A549 (cell line): Measurements from ENCODE around the gene SEMA4B. TPM values are rescaled to one million over a fixed set of nuclear protein-coding genes. Genes with fewer than 3 reads are reported as not detected.

Source experiments
- ATAC-seq, 2 experiments: fragments of 200-7000 bp in 1 of 2; fragments of >200 bp in 1 of 2; cut with Nextera tagmentation in 1 of 2; cut with Tn5 transposase in 1 of 2; 3 replicates each; pipeline versions ENCODE4 v1.8.0 to v1.9.1; 2018 to 2020; ENCODE audit warnings: mild to moderate bottlenecking in 1 of 2, moderate library complexity in 1 of 2
- CTCF ChIA-PET: fragments of 300-600 bp; sonication (Branson Sonifier 250); formaldehyde crosslinking; extraction: SDS; loops from one replicate; lab custom pipeline; 2021; ENCODE audit warnings: antibody characterized with exemption, inconsistent platforms; lab: Yijun Ruan, JAX
- POLR2A ChIA-PET: fragments of 350-600 bp; formaldehyde crosslinking; extraction: SDS; loops from one replicate; lab custom pipeline; 2021; ENCODE audit warnings: antibody characterized with exemption, inconsistent platforms; lab: Yijun Ruan, JAX
- DNase-seq, 2 experiments: peaks; one replicate each; pipeline versions ENCODE4 v3.0.0 to v3.0.0-alpha.2; 2011 to 2016; ENCODE audit warnings: low read depth in 1 of 2, low spot score in 1 of 2
- FAIRE-seq: peaks from 2 replicates; lab custom pipeline; 2011; peaks lifted over from hg19 to GRCh38; lab: Jason Lieb, UNC
- H3K27ac ChIP-seq, 2 experiments: fragments of >200 bp; sonication (Bioruptor Twin); formaldehyde crosslinking; 3 replicates each; pipeline ENCODE4 v1.5.1; 2016 to 2017
- H3K4me1 ChIP-seq: fragments of >200 bp; sonication (Bioruptor Twin); formaldehyde crosslinking; 3 replicates; pipeline ENCODE4 v1.6.1; 2016
- H3K4me2 ChIP-seq: fragments of >200 bp; sonication (Bioruptor Twin); formaldehyde crosslinking; 3 replicates; pipeline ENCODE4 v1.6.1; 2016
- H3K4me3 ChIP-seq: fragments of >200 bp; sonication (Bioruptor Twin); formaldehyde crosslinking; 3 replicates; pipeline ENCODE4 v1.5.1; 2016
- H3K9me3 ChIP-seq: fragments of >200 bp; sonication (Bioruptor Twin); formaldehyde crosslinking; 3 replicates; pipeline ENCODE4 v1.6.1; 2016
- CBX2 ChIP-seq: fragments of 200-600 bp; sonication (generic); IDR thresholded peaks from 2 replicates; pipeline ENCODE4 v1.6.1; 2016; ENCODE audit warnings: low read depth, mild to moderate bottlenecking, borderline replicate concordance
- EHMT2 ChIP-seq: fragments of 200-600 bp; sonication (generic); IDR thresholded peaks from 2 replicates; pipeline ENCODE4 v1.6.1; 2016; ENCODE audit warnings: antibody characterized with exemption, low read depth, mild to moderate bottlenecking, moderate library complexity
- FOSB ChIP-seq: fragments of 250-450 bp; sonication (Bioruptor Pico); IDR thresholded peaks from 2 replicates; pipeline ENCODE4 v1.5.0; 2020; ENCODE audit warnings: mild to moderate bottlenecking, moderate library complexity
- FOSL2 ChIP-seq, 2 experiments: fragments of 450-650 bp in 1 of 2; fragments of >200 bp in 1 of 2; sonication (Bioruptor Twin) in 1 of 2; formaldehyde crosslinking; IDR thresholded peaks; 2 replicates each; pipeline versions ENCODE4 v1.5.0 to v1.6.1; 2016 to 2020; ENCODE audit warnings: mild to moderate bottlenecking in 1 of 2, moderate library complexity in 1 of 2
- GATA3 ChIP-seq: IDR thresholded peaks from 2 replicates; pipeline ENCODE4 v1.6.1; 2012; ENCODE audit warnings: borderline replicate concordance
- HEYL ChIP-seq: fragments of 250-450 bp; sonication (Bioruptor Pico); IDR thresholded peaks from 2 replicates; pipeline ENCODE4 v1.8.0; 2021; ENCODE audit warnings: mild to moderate bottlenecking, moderate library complexity
- HOXB5 ChIP-seq: fragments of 250-450 bp; sonication (Bioruptor Pico); IDR thresholded peaks from 2 replicates; pipeline ENCODE4 v1.5.0; 2020; ENCODE audit warnings: mild to moderate bottlenecking, moderate library complexity
- JUN ChIP-seq, 2 experiments: fragments of >200 bp; sonication (Bioruptor Twin); formaldehyde crosslinking; IDR thresholded peaks; 2 replicates in 1 of 2; 3 replicates in 1 of 2; pipeline ENCODE4 v1.6.1; 2016 to 2017
- KDM1A ChIP-seq: fragments of 200-600 bp; sonication (generic); IDR thresholded peaks from 2 replicates; pipeline ENCODE4 v1.6.1; 2016; ENCODE audit warnings: low read depth, mild to moderate bottlenecking
- KDM5A ChIP-seq: fragments of 200-600 bp; sonication (generic); IDR thresholded peaks from 2 replicates; pipeline ENCODE4 v1.6.1; 2016; ENCODE audit warnings: antibody characterized with exemption, mild to moderate bottlenecking
- NPAS2 ChIP-seq: fragments of 250-450 bp; sonication (Bioruptor Pico); IDR thresholded peaks from 2 replicates; pipeline ENCODE4 v1.8.0; 2022; ENCODE audit warnings: mild to moderate bottlenecking, moderate library complexity, borderline replicate concordance
- PHF8 ChIP-seq: fragments of 200-600 bp; sonication (generic); IDR thresholded peaks from 2 replicates; pipeline ENCODE4 v1.6.1; 2016; ENCODE audit warnings: low read depth, mild to moderate bottlenecking, antibody characterized with exemption, moderate library complexity, borderline replicate concordance
- POLR2A ChIP-seq: IDR thresholded peaks from 2 replicates; pipeline ENCODE4 v1.6.1; 2012; ENCODE audit warnings: mild to moderate bottlenecking, low read length
- POLR2AphosphoS2 ChIP-seq: conservative IDR thresholded peaks from 2 replicates; pipeline ENCODE4 v1.6.1; 2012; ENCODE audit warnings: low read length, improper control_type of control experiment, inconsistent platforms
- RAD21 ChIP-seq, 2 experiments: fragments of >200 bp in 1 of 2; sonication (Bioruptor Twin) in 1 of 2; formaldehyde crosslinking in 1 of 2; IDR thresholded peaks in 1 of 2; conservative IDR thresholded peaks in 1 of 2; 2 replicates in 1 of 2; 3 replicates in 1 of 2; pipeline ENCODE4 v1.6.1; 2012 to 2018; ENCODE audit warnings: inconsistent platforms in 1 of 2
- SMC3 ChIP-seq: fragments of >200 bp; sonication (Bioruptor Twin); formaldehyde crosslinking; IDR thresholded peaks from 3 replicates; pipeline ENCODE4 v1.6.1; 2018; ENCODE audit warnings: inconsistent platforms
- ZFP36 ChIP-seq: fragments of 450-650 bp; IDR thresholded peaks from 2 replicates; pipeline ENCODE4 v1.6.1; 2014; ENCODE audit warnings: borderline replicate concordance; ENCODE audit not compliant: partially characterized antibody
- WGBS: methylation state at CpG from one replicate; pipeline ENCODE4 v1.1.6; 2017; ENCODE audit errors: missing lambda C conversion rate; 5-methylcytosine and 5-hydroxymethylcytosine counted together
- polyA plus RNA-seq, 4 experiments: library from polyadenylated mRNA; depleted of rRNA in 3 of 4; stranded (reverse); fragments of >200 nt; fragmentation: RNase III in 1 of 4; extraction: RNeasy Plus Mini Kit Qiagen cat#74134 plus additional on column Dnase treatment in 1 of 4; gene quantifications; 2 replicates in 3 of 4; 3 replicates in 1 of 4; pipeline ENCODE4 v1.2.3, GENCODE V29; 2011 to 2017
- TF ChIP-seq, protein P1 (sequence below): fragments of >200 bp; sonication (Bioruptor Twin); formaldehyde crosslinking; IDR thresholded peaks from 3 replicates; pipeline ENCODE4 v1.5.1; 2016
- TF ChIP-seq, protein P2 (sequence below): fragments of 200-600 bp; sonication (generic); IDR thresholded peaks from 2 replicates; pipeline ENCODE4 v1.6.1; 2016; ENCODE audit warnings: antibody characterized with exemption, mild to moderate bottlenecking, moderate library complexity
- TF ChIP-seq, protein P3 (sequence below): fragments of >200 bp; sonication (Bioruptor Twin); formaldehyde crosslinking; IDR thresholded peaks from 2 replicates; pipeline ENCODE4 v1.6.1; 2016
- TF ChIP-seq, protein P4 (sequence below): fragments of 150-350 bp; IDR thresholded peaks from 2 replicates; pipeline ENCODE4 v1.6.1; 2014; ENCODE audit warnings: low read depth, mild to moderate bottlenecking, low read length
- TF ChIP-seq, protein P5 (sequence below): fragments of >200 bp; sonication (Bioruptor Twin); formaldehyde crosslinking; IDR thresholded peaks from 3 replicates; pipeline ENCODE4 v1.6.1; 2016
- TF ChIP-seq, protein P6 (sequence below): IDR thresholded peaks from 2 replicates; pipeline ENCODE4 v1.6.1; 2012; ENCODE audit warnings: low read depth, borderline replicate concordance

Gene SEMA4B
- polyA plus RNA-seq, 2 of the 4 experiments (the other 2 are of a cell fraction) = 45.3 to 47.1 TPM

DNA sequence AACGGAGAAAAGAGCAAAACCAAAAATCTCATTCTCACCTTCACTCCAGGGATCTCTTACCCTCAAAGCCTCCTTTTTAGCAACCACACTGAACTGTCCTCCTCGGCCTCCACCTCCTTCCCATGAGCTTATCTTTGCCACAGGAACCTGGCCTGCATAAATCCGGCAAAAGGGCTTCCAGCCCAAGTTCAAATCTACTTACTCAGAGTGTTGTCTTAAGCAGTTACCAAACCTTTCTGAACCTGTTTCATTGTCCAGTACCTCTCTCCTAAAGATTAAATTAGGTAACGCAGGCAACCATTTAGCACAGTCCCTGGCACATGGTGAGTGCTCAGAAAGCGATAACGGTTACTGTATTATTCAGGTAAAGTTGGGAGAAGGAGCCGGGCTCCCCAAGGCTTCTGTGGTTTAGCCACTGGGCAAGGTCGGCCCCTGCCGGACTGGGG lies 31.8 kb downstream of the SEMA4B start:
- WGBS = 4% methylated on average over 9 of the region's 9 CpGs
- Histone ChIP-seq H3K4me2 (peak overlapping the region; percentile 93), H3K9me3 (no peaks in the 10 kb centered on the region), H3K4me3 (peak overlapping the region; percentile 85), H3K27ac (peak overlapping the region; percentile 86 to 90), H3K4me1 (peaks cover 26% of the 10 kb centered on the region)
- TF ChIP-seq RAD21 (conservative IDR thresholded peaks at IDR 0.05 in 1 of 2, IDR thresholded peaks at IDR 0.05 in 1 of 2) (peak; percentile 69 to 74), KDM5A (no peak)
- TF ChIP-seq, protein P1, sequence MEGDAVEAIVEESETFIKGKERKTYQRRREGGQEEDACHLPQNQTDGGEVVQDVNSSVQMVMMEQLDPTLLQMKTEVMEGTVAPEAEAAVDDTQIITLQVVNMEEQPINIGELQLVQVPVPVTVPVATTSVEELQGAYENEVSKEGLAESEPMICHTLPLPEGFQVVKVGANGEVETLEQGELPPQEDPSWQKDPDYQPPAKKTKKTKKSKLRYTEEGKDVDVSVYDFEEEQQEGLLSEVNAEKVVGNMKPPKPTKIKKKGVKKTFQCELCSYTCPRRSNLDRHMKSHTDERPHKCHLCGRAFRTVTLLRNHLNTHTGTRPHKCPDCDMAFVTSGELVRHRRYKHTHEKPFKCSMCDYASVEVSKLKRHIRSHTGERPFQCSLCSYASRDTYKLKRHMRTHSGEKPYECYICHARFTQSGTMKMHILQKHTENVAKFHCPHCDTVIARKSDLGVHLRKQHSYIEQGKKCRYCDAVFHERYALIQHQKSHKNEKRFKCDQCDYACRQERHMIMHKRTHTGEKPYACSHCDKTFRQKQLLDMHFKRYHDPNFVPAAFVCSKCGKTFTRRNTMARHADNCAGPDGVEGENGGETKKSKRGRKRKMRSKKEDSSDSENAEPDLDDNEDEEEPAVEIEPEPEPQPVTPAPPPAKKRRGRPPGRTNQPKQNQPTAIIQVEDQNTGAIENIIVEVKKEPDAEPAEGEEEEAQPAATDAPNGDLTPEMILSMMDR = peak; percentile 57; the same call in 2 of the 3 replicates
- FAIRE-seq (no peak), ATAC-seq (peak in 1 of 2 experiments; percentile 2; a peak in 3 of 6 replicates), DNase-seq (no peak)
- CTCF ChIA-PET = interaction anchor here (0.6 to 36.4 kb wide), 32 partner anchors 9 to 492 kb away, joined by 3 to 732 read pairs (median 4); partner anchors contain the start of genes AP3S2, SEMA4B and TTLL13
- POLR2A ChIA-PET = interaction anchor here (0.7 to 2.3 kb wide), 17 partner anchors 10 to 339 kb away, joined by 3 to 24 read pairs (median 6); partner anchors contain the start of genes AP3S2, ARPIN, SEMA4B and TTLL13

DNA sequence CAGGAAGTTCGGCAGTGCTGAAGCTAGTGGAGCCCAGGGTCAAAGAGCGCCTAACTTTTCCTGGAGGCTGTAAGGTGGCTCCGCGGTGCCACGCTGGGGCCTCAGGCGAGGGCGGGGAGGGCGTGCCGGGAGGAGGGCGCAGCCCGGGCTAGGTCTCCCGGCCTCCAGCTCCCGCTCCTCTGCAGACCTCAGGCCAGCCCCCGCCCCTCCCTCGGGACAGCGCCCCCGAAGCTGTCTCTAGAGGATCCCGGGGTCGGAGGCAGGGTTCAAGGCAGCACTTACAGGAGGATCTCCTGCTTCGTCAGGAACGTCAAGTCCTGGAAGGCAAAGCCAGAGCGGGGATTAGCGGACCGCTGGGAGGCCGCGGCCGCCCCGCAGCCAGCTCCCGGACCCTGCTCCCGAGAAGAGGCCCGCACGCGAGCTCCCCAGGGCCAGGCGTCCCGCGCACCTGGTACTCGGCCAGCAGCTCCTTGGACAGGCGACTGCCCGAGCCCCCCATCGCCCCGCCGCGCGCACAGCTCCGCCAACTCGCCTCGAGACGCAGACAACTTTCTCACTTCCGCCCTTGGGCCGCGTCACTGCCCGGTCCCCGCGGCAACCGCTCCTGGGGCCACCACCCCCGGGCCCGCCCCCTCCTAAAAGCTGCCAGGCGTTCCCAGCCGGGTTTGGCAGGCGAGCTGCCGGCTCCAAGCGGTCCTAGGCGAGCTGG lies 32.4 kb downstream of the SEMA4B start, which contains the start of gene CIB1:
CIB1 (minus strand) TSS at position 555 of the 709 bp plus-strand sequence; CDS start at position 499, 56 bp downstream.
- FAIRE-seq (no peak), ATAC-seq (peak; percentile 84 to 92), DNase-seq (peak; percentile 85 to 97)
- POLR2A ChIA-PET = interaction anchor here (0.6 to 2.3 kb wide), 26 partner anchors 10 to 340 kb away, joined by 3 to 24 read pairs (median 5); partner anchors contain the start of genes AP3S2, ARPIN, IDH2 and NGRN
- H3K9me3 ChIP-seq = no peaks in the 10 kb centered on the region
- H3K27ac ChIP-seq = peak within 1 kb of the TSS; percentile 86 to 90
- CTCF ChIA-PET = interaction anchor here (0.6 to 36.4 kb wide), 30 partner anchors 9 to 493 kb away, joined by 3 to 732 read pairs (median 4); partner anchors contain the start of genes AP3S2, SEMA4B and TTLL13
- H3K4me2 ChIP-seq = peak within 1 kb of the TSS; percentile 93
- H3K4me3 ChIP-seq = peak within 1 kb of the TSS; percentile 85
- peaks cover 26% of the 10 kb centered on the region for H3K4me1 ChIP-seq
- WGBS = 1% methylated on average over 17 of the region's 63 CpGs
- TF ChIP-seq PHF8 (peak; percentile 72), NPAS2 (CRISPR knock-in tag) (no peak), POLR2AphosphoS2 (no peak), FOSL2 (IDR thresholded peaks at IDR 0.05) (no peak), FOSL2 (CRISPR knock-in tag; IDR thresholded peaks at IDR 0.05) (no peak), KDM1A (no peak), HEYL (no peak), SMC3 (peak; percentile 58; the same call in 1 of the 3 replicates), ZFP36 (peak; percentile 59), JUN (IDR thresholded peaks at IDR 0.05) (peak in 1 of 2 experiments; percentile 85; a peak in 3 of 5 replicates), GATA3 (peak; percentile 7; the same call in 1 of the 2 replicates), HOXB5 (CRISPR knock-in tag) (no peak), POLR2A (peak; percentile 44), CBX2 (no peak), EHMT2 (no peak), FOSB (CRISPR knock-in tag) (no peak)
- TF ChIP-seq, protein P2, sequence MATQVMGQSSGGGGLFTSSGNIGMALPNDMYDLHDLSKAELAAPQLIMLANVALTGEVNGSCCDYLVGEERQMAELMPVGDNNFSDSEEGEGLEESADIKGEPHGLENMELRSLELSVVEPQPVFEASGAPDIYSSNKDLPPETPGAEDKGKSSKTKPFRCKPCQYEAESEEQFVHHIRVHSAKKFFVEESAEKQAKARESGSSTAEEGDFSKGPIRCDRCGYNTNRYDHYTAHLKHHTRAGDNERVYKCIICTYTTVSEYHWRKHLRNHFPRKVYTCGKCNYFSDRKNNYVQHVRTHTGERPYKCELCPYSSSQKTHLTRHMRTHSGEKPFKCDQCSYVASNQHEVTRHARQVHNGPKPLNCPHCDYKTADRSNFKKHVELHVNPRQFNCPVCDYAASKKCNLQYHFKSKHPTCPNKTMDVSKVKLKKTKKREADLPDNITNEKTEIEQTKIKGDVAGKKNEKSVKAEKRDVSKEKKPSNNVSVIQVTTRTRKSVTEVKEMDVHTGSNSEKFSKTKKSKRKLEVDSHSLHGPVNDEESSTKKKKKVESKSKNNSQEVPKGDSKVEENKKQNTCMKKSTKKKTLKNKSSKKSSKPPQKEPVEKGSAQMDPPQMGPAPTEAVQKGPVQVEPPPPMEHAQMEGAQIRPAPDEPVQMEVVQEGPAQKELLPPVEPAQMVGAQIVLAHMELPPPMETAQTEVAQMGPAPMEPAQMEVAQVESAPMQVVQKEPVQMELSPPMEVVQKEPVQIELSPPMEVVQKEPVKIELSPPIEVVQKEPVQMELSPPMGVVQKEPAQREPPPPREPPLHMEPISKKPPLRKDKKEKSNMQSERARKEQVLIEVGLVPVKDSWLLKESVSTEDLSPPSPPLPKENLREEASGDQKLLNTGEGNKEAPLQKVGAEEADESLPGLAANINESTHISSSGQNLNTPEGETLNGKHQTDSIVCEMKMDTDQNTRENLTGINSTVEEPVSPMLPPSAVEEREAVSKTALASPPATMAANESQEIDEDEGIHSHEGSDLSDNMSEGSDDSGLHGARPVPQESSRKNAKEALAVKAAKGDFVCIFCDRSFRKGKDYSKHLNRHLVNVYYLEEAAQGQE = no peak
- TF ChIP-seq, protein P3, sequence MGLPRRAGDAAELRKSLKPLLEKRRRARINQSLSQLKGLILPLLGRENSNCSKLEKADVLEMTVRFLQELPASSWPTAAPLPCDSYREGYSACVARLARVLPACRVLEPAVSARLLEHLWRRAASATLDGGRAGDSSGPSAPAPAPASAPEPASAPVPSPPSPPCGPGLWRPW = no peak
- TF ChIP-seq, protein P4, sequence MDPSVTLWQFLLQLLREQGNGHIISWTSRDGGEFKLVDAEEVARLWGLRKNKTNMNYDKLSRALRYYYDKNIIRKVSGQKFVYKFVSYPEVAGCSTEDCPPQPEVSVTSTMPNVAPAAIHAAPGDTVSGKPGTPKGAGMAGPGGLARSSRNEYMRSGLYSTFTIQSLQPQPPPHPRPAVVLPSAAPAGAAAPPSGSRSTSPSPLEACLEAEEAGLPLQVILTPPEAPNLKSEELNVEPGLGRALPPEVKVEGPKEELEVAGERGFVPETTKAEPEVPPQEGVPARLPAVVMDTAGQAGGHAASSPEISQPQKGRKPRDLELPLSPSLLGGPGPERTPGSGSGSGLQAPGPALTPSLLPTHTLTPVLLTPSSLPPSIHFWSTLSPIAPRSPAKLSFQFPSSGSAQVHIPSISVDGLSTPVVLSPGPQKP = no peak
- TF ChIP-seq, protein P5, sequence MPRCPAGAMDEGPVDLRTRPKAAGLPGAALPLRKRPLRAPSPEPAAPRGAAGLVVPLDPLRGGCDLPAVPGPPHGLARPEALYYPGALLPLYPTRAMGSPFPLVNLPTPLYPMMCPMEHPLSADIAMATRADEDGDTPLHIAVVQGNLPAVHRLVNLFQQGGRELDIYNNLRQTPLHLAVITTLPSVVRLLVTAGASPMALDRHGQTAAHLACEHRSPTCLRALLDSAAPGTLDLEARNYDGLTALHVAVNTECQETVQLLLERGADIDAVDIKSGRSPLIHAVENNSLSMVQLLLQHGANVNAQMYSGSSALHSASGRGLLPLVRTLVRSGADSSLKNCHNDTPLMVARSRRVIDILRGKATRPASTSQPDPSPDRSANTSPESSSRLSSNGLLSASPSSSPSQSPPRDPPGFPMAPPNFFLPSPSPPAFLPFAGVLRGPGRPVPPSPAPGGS = peak; percentile 57; the same call in 1 of the 3 replicates
- TF ChIP-seq, protein P6, sequence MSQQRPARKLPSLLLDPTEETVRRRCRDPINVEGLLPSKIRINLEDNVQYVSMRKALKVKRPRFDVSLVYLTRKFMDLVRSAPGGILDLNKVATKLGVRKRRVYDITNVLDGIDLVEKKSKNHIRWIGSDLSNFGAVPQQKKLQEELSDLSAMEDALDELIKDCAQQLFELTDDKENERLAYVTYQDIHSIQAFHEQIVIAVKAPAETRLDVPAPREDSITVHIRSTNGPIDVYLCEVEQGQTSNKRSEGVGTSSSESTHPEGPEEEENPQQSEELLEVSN = peak; percentile 25; the same call in 1 of the 2 replicates
